Left kidney (tissue), 2 donors: ENCODE data around the gene MYL3. TPM values are rescaled to one million over a fixed set of nuclear protein-coding genes. Genes with fewer than 3 reads are reported as not detected.

Experiments
- DNase-seq: peaks from one replicate; pipeline ENCODE4 v3.0.0-alpha.2; 2013
- polyA plus RNA-seq: library from polyadenylated mRNA; unstranded; fragments of 120-200 nt; gene quantifications from one replicate; pipeline ENCODE4 v1.2.1, GENCODE V29; 2013; ENCODE audit not compliant: insufficient read length

MYL3 gene
- polyA plus RNA-seq, 1 donor: 20.1 TPM

- no peak for DNase-seq
These were observed 20.0 kb upstream of the MYL3 start for GRCh38 chr3:46883054-46883829.

- DNase-seq: peak; percentile 51
These were observed 19.3 kb upstream of the MYL3 start for GRCh38 chr3:46882377-46883053.

GRCh38 chr3:46881596-46882376 lies 18.5 kb upstream of the MYL3 start:
- peak; percentile 48 for DNase-seq

- DNase-seq: no peak
These were observed 17.8 kb upstream of the MYL3 start for GRCh38 chr3:46880884-46881595.

GRCh38 chr3:46878781-46879436 lies 15.7 kb upstream of the MYL3 start:
- DNase-seq: no peak

GRCh38 chr3:46877406-46878125 lies 14.3 kb upstream of the MYL3 start, which contains the start of gene PTH1R:
PTH1R (plus strand) TSS chr3:46877721; CDS start chr3:46883560, 5,839 bp downstream.
- DNase-seq: no peak

GRCh38 chr3:46876313-46877300 lies 13.4 kb upstream of the MYL3 start:
- no peak for DNase-seq

- DNase-seq: no peak
These were observed 12.3 kb upstream of the MYL3 start for GRCh38 chr3:46875560-46875959.

- peak; percentile 75 for DNase-seq
These were observed 11.2 kb upstream of the MYL3 start for GRCh38 chr3:46874430-46874829.

- no peak for DNase-seq
These were observed 10.3 kb upstream of the MYL3 start for GRCh38 chr3:46873521-46873920.

GRCh38 chr3:46871222-46871621 lies 8.0 kb upstream of the MYL3 start:
- no peak for DNase-seq

GRCh38 chr3:46870651-46871050 lies 7.4 kb upstream of the MYL3 start:
- no peak for DNase-seq

- DNase-seq: no peak
These were observed 6.2 kb upstream of the MYL3 start for GRCh38 chr3:46869440-46869839.

GRCh38 chr3:46868948-46869347 lies 5.7 kb upstream of the MYL3 start:
- DNase-seq: no peak

- DNase-seq: no peak
These were observed 5.0 kb upstream of the MYL3 start for GRCh38 chr3:46868287-46868686.

- DNase-seq: no peak
These were observed 4.3 kb upstream of the MYL3 start for GRCh38 chr3:46867550-46867898.

GRCh38 chr3:46866720-46867549 lies 3.7 kb upstream of the MYL3 start:
- no peak for DNase-seq

GRCh38 chr3:46866032-46866595 lies 2.9 kb upstream of the MYL3 start:
- DNase-seq: no peak
